HepG2 (cell line): ENCODE results near the gene PSMC2. TPM values are rescaled to one million over a fixed set of nuclear protein-coding genes. Genes with fewer than 3 reads are reported as not detected.

ENCODE experiments used
- ASH2L ChIP-seq: fragments of 300-600, 200-600 bp; sonication (generic); IDR thresholded peaks from 2 replicates; pipeline ENCODE4 v1.7.0; 2017; ENCODE audit warnings: low read depth, mild to moderate bottlenecking, moderate library complexity, mixed read lengths, low read length; ENCODE audit not compliant: insufficient read length
- FOXP4 ChIP-seq: sonication (generic); formaldehyde crosslinking; IDR thresholded peaks from 2 replicates; pipeline ENCODE4 v1.4.0; 2020; ENCODE audit warnings: missing genetic modification reagents
- HDAC2 ChIP-seq: sonication (generic); formaldehyde crosslinking; IDR thresholded peaks from 2 replicates; pipeline ENCODE4 v1.4.0; 2020; ENCODE audit warnings: missing genetic modification reagents
- HDAC6 ChIP-seq: fragments of 200-600 bp; sonication (generic); IDR thresholded peaks from 2 replicates; pipeline ENCODE4 v1.7.0; 2017; ENCODE audit warnings: mild to moderate bottlenecking, antibody characterized with exemption, low read length, low read depth
- SP5 ChIP-seq: IDR thresholded peaks from 2 replicates; pipeline ENCODE4 v1.6.1; 2016; ENCODE audit warnings: low read depth, borderline replicate concordance
- ZNF543 ChIP-seq: sonication (generic); formaldehyde crosslinking; IDR thresholded peaks from 2 replicates; pipeline ENCODE4 v1.4.0; 2020; ENCODE audit warnings: mild to moderate bottlenecking, missing genetic modification reagents
- polyA plus RNA-seq, 8 experiments: library from polyadenylated mRNA; depleted of rRNA in 3 of 8; stranded (reverse) in 7 of 8; unstranded in 1 of 8; fragments of >200 nt; fragmentation: Illumina TruSeq in 4 of 8; extraction: Trizol in 4 of 8; gene quantifications; 2 replicates each; pipeline versions ENCODE4 v1.2.1 to v1.2.3, GENCODE V29; 2011 to 2016; ENCODE audit warnings: low read depth in 4 of 8, missing spikeins in 1 of 8, mixed read lengths in 1 of 8; ENCODE audit not compliant: insufficient read depth in 1 of 8
- total RNA-seq, 5 experiments: library from RNA; depleted of rRNA; stranded (reverse); fragments of >200 nt; fragmentation: Illumina TruSeq; extraction: Trizol; gene quantifications; 2 replicates each; pipeline ENCODE4 v1.2.3, GENCODE V29; 2016; ENCODE audit warnings: low read depth in 1 of 5
- TF ChIP-seq, protein P1 (sequence below): sonication (generic); formaldehyde crosslinking; IDR thresholded peaks from 2 replicates; pipeline ENCODE4 v1.4.0; 2020; ENCODE audit warnings: missing genetic modification reagents
- TF ChIP-seq, protein P2 (sequence below): IDR thresholded peaks from 2 replicates; pipeline ENCODE4 v1.4.0; 2020; ENCODE audit warnings: mild to moderate bottlenecking, missing genetic modification reagents
- TF ChIP-seq, protein P3 (sequence below): sonication (generic); formaldehyde crosslinking; IDR thresholded peaks from 2 replicates; pipeline ENCODE4 v1.4.0; 2020; ENCODE audit warnings: missing genetic modification reagents
- TF ChIP-seq, protein P4 (sequence below): IDR thresholded peaks from 2 replicates; pipeline ENCODE4 v1.6.1; 2016

PSMC2 gene
- total and polyA plus RNA-seq, 2 of the 13 experiments (the other 11 are each of a cell fraction or from before 2014, with no cell fraction given) = 89.9 to 181 TPM

GRCh38 chr7:103388469-103389140 lies 41.2 kb downstream of the PSMC2 start (continued):
- TF ChIP-seq, protein P1, sequence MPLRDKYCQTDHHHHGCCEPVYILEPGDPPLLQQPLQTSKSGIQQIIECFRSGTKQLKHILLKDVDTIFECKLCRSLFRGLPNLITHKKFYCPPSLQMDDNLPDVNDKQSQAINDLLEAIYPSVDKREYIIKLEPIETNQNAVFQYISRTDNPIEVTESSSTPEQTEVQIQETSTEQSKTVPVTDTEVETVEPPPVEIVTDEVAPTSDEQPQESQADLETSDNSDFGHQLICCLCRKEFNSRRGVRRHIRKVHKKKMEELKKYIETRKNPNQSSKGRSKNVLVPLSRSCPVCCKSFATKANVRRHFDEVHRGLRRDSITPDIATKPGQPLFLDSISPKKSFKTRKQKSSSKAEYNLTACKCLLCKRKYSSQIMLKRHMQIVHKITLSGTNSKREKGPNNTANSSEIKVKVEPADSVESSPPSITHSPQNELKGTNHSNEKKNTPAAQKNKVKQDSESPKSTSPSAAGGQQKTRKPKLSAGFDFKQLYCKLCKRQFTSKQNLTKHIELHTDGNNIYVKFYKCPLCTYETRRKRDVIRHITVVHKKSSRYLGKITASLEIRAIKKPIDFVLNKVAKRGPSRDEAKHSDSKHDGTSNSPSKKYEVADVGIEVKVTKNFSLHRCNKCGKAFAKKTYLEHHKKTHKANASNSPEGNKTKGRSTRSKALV (CRISPR knock-in tag) = peak; percentile 67; the same call in 1 of the 2 replicates
- no peak for TF ChIP-seq HDAC6
- TF ChIP-seq ZNF543 = 0 out of 2 replicates have a peak, but pooled peaks have one; percentile 18
- peak; percentile 37; the same call in 1 of the 2 replicates for TF ChIP-seq FOXP4 (CRISPR knock-in tag)
- TF ChIP-seq, protein P2, sequence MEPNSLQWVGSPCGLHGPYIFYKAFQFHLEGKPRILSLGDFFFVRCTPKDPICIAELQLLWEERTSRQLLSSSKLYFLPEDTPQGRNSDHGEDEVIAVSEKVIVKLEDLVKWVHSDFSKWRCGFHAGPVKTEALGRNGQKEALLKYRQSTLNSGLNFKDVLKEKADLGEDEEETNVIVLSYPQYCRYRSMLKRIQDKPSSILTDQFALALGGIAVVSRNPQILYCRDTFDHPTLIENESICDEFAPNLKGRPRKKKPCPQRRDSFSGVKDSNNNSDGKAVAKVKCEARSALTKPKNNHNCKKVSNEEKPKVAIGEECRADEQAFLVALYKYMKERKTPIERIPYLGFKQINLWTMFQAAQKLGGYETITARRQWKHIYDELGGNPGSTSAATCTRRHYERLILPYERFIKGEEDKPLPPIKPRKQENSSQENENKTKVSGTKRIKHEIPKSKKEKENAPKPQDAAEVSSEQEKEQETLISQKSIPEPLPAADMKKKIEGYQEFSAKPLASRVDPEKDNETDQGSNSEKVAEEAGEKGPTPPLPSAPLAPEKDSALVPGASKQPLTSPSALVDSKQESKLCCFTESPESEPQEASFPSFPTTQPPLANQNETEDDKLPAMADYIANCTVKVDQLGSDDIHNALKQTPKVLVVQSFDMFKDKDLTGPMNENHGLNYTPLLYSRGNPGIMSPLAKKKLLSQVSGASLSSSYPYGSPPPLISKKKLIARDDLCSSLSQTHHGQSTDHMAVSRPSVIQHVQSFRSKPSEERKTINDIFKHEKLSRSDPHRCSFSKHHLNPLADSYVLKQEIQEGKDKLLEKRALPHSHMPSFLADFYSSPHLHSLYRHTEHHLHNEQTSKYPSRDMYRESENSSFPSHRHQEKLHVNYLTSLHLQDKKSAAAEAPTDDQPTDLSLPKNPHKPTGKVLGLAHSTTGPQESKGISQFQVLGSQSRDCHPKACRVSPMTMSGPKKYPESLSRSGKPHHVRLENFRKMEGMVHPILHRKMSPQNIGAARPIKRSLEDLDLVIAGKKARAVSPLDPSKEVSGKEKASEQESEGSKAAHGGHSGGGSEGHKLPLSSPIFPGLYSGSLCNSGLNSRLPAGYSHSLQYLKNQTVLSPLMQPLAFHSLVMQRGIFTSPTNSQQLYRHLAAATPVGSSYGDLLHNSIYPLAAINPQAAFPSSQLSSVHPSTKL (CRISPR knock-in tag) = peak; percentile 83
- 0 out of 2 replicates have a peak, but pooled peaks have one; percentile 15 for TF ChIP-seq SP5
- TF ChIP-seq, protein P3, sequence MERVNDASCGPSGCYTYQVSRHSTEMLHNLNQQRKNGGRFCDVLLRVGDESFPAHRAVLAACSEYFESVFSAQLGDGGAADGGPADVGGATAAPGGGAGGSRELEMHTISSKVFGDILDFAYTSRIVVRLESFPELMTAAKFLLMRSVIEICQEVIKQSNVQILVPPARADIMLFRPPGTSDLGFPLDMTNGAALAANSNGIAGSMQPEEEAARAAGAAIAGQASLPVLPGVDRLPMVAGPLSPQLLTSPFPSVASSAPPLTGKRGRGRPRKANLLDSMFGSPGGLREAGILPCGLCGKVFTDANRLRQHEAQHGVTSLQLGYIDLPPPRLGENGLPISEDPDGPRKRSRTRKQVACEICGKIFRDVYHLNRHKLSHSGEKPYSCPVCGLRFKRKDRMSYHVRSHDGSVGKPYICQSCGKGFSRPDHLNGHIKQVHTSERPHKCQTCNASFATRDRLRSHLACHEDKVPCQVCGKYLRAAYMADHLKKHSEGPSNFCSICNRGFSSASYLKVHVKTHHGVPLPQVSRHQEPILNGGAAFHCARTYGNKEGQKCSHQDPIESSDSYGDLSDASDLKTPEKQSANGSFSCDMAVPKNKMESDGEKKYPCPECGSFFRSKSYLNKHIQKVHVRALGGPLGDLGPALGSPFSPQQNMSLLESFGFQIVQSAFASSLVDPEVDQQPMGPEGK (CRISPR knock-in tag) = no peak
- peak; percentile 66; the same call in 1 of the 2 replicates for TF ChIP-seq HDAC2 (CRISPR knock-in tag)
- TF ChIP-seq ASH2L = peak; percentile 96
- TF ChIP-seq, protein P4, sequence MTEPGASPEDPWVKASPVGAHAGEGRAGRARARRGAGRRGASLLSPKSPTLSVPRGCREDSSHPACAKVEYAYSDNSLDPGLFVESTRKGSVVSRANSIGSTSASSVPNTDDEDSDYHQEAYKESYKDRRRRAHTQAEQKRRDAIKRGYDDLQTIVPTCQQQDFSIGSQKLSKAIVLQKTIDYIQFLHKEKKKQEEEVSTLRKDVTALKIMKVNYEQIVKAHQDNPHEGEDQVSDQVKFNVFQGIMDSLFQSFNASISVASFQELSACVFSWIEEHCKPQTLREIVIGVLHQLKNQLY (CRISPR knock-in tag) = 0 out of 2 replicates have a peak, but pooled peaks have one; percentile 29
